NCI-H1417 treated with DMSO at 0.1 percent for 48 hours (cell line): Measurements from ENCODE around the gene DCUN1D3.
A peak's percentile ranks its signal among the peaks of the same experiment; 100 is the strongest.

Source experiments
- DNase-seq: peaks from one replicate; lab custom pipeline; 2025; lab: John Stamatoyannopoulos, UW

The DCUN1D3 gene

GRCh38 chr16:20822521-20823325 lies 77.4 kb downstream of the DCUN1D3 start:
- no peak for DNase-seq

DNA sequence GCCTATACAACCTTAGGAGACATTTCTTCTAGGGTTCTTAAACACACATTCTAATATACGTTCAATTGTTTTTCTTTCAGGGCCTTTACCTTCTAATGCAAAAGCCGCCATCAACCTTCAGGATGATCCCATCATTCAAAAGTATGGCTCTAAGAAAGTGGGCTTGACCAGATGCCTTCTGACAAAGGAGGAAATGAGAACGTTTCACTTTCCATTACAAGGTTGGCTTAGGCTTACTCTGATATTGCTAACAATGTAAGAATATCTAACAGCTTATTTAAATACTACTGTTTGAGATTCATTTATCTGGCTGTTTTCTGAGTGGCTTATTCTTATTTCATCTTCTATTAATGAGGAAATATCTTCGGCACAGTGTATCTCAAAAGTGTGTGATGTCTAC lies 78.5 kb downstream of the DCUN1D3 start:
- no peak for DNase-seq

- DNase-seq: no peak
Measured at GRCh38 chr16:20818929-20819585, 81.1 kb downstream of the DCUN1D3 start.

GRCh38 chr16:20814784-20815183 lies 85.4 kb downstream of the DCUN1D3 start:
- no peak for DNase-seq

DNA sequence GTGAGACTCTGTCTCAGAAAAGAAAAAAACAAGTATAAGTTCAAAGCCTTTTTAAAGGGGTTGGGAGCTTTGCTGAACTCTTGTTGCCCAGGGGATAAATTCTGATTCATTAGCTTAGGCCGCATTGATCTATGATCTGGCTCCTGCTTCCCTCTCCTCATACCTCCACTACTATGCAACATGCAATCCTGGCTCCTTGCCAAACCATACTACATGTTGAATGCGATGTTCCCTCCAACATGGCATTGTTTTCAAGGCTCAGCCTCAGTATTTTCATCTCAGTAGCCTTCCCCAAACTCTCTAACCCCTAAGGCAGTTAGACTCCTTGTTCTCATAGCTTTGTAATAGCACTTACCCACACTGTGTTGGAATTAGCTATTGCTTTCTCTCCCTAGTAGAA lies 87.6 kb downstream of the DCUN1D3 start:
- DNase-seq: no peak

GRCh38 chr16:20811889-20812439 lies 88.2 kb downstream of the DCUN1D3 start:
- no peak for DNase-seq

GRCh38 chr16:20807862-20808261 lies 92.3 kb downstream of the DCUN1D3 start:
- DNase-seq: no peak

GRCh38 chr16:20806168-20807050 lies 93.7 kb downstream of the DCUN1D3 start, which contains the start of the genes ERI2 and REXO5:
Gene ERI2, minus strand, starts transcription at chr16:20806472. Its CDS starts 42 bp downstream, at chr16:20806430.
Gene REXO5, plus strand, starts transcription at chr16:20806527. Its CDS starts 427 bp downstream, at chr16:20806954.
- peak; percentile 82 for DNase-seq

GRCh38 chr16:20805684-20806167 lies 94.4 kb downstream of the DCUN1D3 start:
- peak; percentile 11 for DNase-seq
